GM19025 (cell line): ENCODE results near the gene MGAT5.

ENCODE experiments used
- ATAC-seq: cut with Tn5 transposase; IDR thresholded peaks from one replicate; pipeline ENCODE4 v1.9.1; 2021; ENCODE audit warnings: mild to moderate bottlenecking, low read depth, moderate library complexity; ENCODE audit not compliant: unreplicated experiment

Gene MGAT5

DNA sequence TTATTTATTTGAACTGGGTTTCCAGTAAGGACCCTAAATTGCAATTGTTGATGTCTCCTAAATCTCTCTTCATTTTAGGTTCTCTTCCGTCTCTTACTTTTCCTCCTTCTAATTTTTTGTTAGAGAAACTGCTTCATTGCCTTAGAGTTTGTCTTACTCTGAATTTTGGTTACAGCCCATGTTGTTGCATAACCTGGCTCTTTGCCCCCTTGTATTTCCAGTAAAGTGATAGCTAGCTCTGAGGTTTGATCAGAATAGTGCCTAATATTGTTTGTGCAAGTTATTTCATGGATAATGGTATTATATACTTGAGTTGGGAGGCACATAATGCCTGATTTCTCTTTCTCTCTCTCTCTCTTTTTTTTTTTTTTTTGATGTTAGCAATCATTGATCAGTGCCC lies 71.8 kb downstream of the MGAT5 start:
- ATAC-seq = no peak

- no peak for ATAC-seq
Observed at GRCh38 chr2:134327367-134327766, 73.5 kb downstream of the MGAT5 start.

DNA sequence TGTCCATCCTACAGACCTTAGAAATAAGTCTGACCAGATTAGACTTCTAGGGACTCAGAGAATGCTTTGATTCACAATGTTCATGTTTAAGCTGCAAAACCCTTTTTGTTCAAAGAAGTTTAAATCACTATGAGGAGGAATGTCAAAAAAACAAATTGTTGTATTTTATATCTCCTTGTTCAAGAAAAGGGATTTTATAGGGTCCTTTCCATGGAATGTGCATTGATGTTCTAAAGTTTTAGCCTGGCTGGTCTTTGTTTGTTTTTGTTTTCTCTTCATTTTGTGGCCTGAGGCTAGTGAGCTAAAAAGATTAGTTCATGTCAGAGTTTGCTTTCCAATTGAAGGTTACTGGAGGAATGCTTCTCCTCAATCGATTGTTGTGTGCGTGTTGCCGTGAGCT lies 77.2 kb downstream of the MGAT5 start:
- ATAC-seq = no peak

DNA sequence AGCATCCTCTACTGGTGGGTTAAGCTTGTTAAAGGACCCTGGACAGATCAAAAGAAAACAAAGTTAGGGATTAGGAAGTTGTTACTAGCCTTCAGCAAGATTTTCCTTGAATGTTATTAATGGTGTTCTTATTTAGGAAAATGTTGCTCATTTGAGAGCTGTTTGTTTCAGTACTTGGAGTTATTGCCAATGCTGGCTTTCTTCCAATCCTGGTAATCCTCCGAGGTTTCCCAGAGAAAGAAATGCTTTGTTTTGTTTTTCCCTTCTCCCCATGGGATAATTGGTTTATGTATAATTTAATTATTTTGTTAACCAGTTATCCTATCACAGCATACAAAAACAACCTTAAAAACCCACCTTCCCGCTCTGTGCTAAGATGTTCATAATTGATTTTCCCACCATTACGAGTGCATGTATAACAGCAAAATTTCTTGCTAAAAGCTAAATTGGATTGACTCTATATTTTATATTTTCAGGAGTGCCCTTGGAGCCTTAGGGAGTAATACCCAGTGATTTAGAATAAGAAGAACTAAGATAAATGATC lies 79.8 kb downstream of the MGAT5 start:
- ATAC-seq = no peak

DNA sequence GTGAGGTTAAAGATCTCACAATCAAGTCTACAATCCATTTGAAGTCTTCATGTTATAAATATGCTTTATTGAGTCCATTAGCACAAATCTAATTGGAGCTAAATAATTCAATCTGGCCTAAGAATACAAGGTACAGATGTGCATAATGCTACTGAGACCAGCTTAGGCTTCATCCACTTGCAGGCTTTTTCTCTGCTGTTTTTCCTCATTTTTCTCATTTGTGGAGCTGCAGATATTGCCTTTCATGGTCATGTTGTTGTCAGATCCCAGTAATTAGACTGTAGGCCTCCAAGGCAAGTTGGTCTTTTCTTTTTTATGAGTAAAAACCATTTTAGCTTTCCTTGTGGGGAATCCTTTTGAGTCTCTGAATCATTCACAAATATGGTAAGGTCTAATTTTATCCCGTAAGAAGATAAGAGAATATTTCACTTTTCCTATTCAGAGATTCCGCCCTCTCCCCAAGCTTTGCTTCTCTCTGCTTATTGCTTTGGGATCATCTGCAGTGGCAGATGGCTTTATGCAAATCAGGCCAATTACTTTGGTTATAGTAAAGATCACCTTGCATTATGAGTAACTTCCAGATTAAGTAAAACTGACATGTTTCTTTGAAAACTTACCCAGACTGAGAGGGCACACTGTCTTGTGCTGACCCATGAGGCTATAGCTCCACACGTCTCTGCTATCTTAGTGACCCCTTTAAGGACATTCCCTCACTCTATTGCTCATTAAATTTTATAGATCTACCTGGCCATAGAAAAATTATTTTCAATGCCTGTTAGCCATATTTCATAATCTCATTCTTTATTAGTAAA lies 80.9 kb downstream of the MGAT5 start:
- ATAC-seq = no peak

- no peak for ATAC-seq
Observed at GRCh38 chr2:134335601-134336000, 81.7 kb downstream of the MGAT5 start.

- peak; percentile 82 for ATAC-seq
Observed at GRCh38 chr2:134336352-134336751, 82.5 kb downstream of the MGAT5 start.

GRCh38 chr2:134336921-134337320 lies 83.0 kb downstream of the MGAT5 start:
- no peak for ATAC-seq

- no peak for ATAC-seq
Observed at GRCh38 chr2:134337631-134338030, 83.8 kb downstream of the MGAT5 start.

GRCh38 chr2:134338208-134338607 lies 84.3 kb downstream of the MGAT5 start:
- no peak for ATAC-seq

DNA sequence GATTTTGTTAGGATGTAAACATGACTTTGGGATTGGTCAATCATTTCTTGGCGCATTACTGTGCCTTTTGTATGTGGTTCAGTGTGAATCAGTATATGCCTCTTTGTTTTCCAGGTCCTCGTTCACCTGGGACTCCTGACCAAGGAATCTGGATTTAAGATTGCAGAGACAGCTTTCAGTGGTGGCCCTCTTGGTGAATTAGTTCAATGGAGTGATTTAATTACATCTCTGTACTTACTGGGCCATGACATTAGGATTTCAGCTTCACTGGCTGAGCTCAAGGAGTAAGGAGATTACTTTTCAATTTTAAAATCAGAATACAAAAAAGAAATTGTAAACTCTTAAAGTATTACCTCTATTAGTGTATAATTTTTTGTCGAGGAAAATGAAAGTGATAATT lies 87.6 kb downstream of the MGAT5 start:
- no peak for ATAC-seq

- ATAC-seq = no peak
Observed at GRCh38 chr2:134344954-134345697, 91.3 kb downstream of the MGAT5 start.

- ATAC-seq = no peak
Observed at GRCh38 chr2:134346141-134346540, 92.3 kb downstream of the MGAT5 start.

GRCh38 chr2:134347756-134348155 lies 93.9 kb downstream of the MGAT5 start:
- ATAC-seq = no peak

DNA sequence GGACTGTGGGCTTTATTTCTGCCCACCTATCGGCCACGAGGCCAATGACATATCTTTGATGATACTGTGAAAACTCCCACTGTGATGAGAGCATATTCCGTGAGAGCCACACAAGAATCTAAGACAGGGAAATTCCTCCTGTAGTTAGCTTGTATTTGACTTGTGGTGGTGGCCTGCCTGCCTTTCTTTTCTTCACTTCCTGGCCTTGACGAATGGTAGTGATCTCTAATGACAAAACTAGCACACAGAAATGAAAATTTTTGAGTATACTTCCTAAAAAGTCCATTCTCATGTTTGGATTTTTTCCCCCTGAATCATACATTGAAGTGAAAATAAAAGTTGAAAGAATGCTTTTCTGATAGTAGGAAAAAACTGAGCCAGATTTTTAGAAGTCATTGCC lies 94.4 kb downstream of the MGAT5 start:
- no peak for ATAC-seq

DNA sequence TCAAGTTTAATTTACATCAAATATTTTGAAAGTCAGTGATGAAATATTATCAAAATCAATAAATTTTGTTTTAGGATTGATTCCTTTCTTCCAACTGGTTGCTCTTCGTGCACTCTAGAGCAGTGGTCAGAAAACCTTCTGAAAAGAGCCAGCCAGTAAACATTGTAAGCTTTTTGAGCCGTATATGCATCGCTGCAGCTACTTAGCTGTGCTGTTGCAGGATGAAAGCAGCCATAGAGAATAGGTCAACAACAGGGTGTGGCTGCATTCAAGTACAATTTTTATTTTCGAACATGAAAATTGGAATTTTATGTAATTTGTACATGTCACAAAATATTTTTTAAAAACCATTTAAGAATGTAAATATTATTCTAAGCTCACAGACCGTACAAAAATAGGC lies 94.9 kb downstream of the MGAT5 start:
- ATAC-seq = no peak

DNA sequence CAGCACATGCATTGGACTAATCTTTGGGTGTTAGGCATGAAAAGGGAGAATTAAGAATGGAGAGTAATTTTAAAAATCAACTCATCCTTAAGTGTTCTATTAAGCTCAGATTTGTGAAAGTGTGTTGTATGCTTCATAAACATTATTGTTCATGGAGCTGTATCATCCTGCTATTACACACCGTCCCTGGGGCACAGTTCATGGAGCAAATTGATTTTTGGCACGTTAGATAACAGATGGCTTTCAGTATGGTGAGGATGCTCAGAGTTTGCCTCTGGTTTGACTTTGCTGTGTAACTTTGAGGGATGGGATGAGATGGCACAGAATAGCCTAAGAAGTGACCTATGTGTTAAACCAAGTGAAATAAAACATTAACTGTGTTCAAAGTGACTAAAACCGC lies 97.1 kb downstream of the MGAT5 start:
- ATAC-seq = no peak

- no peak for ATAC-seq
Observed at GRCh38 chr2:134351899-134352298, 98.0 kb downstream of the MGAT5 start.

GRCh38 chr2:134352844-134353243 lies 99.0 kb downstream of the MGAT5 start:
- no peak for ATAC-seq

DNA sequence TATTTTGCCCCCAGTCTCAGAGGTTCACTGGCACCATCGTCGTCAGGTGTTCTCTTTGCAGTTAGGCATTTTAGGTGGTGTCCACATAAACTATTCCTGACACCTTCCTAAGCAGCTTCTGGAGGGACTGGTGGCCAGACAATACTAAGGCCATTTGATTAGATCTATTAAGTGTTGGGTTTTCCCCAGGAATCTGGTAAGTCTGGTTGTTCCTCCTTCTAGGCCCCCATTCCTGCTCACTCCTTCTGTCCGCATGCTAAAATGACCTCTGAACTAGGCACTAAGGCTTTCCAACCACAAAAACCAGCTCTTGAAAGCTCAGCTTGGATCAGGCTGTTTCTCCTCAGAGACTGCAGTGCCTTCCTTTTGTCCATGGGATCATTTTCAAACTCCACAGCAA lies 100.7 kb downstream of the MGAT5 start:
- ATAC-seq = no peak

DNA sequence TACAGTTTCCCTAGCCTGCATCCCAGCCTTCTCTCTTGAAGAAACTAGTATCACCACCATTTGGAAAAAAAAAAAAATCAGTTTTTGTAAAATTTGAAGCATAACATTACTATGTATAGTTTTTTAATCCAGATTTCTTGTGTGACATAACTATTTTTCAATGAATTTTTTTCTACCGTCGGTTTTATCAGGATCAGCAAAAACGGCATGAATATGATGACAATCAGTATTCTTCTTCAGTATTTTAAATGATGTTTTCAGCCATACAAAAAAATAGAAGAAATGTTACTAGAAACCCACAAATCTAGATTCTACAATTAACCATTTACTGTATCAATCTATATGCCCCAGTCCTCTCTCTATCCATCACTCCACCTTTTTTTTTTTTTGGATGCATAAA lies 103.9 kb downstream of the MGAT5 start:
- ATAC-seq = no peak
